Panc1 (cell line): ENCODE results near the gene CDYL.

Experiments used
- POLR2AphosphoS5 ChIP-seq: IDR thresholded peaks from 2 replicates; pipeline ENCODE4 v1.6.1; 2012; ENCODE audit warnings: mild to moderate bottlenecking, low read depth, low read length, moderate library complexity
- SIN3A ChIP-seq: IDR thresholded peaks from 2 replicates; pipeline ENCODE4 v1.6.1; 2012; ENCODE audit warnings: low read depth, mild to moderate bottlenecking, low read length, moderate library complexity, borderline replicate concordance; ENCODE audit not compliant: insufficient read depth
- TCF7L2 ChIP-seq: IDR thresholded peaks from 2 replicates; pipeline ENCODE4 v1.6.1; 2011; ENCODE audit warnings: mild to moderate bottlenecking, low read depth, low read length, inconsistent platforms
- TF ChIP-seq, protein P1 (sequence below): fragments of 450-650 bp; IDR thresholded peaks from 2 replicates; pipeline ENCODE4 v1.5.1; 2017; ENCODE audit warnings: mild to moderate bottlenecking
- TF ChIP-seq, protein P2 (sequence below), 2 experiments: IDR thresholded peaks; 2 replicates each; pipeline ENCODE4 v1.6.1; 2011 to 2012; ENCODE audit warnings: low read depth in 2 of 2, control low read depth in 1 of 2, low read length in 1 of 2, mild to moderate bottlenecking in 1 of 2, moderate library complexity in 1 of 2; ENCODE audit not compliant: insufficient read depth in 1 of 2

DNA sequence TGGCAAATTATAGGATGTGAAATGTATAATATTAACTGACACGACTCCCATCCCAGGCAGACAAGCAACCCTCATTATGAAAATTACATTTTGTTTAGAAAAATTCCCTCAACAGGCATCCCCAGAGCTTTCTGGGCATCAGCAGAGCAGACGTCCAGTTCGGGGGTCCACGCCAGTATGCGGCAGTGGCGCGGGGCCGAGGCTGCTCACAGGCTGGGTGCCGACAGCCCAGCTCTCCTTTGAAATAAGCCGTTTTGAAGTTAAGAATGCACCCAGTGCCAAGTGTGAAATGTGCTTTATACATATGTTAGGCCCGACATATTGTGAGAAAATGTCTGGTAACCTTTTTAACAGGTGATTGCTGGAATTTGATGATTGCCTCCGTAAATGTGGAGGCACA, 177.2 kb downstream of the CDYL start:
- TF ChIP-seq, protein P1, sequence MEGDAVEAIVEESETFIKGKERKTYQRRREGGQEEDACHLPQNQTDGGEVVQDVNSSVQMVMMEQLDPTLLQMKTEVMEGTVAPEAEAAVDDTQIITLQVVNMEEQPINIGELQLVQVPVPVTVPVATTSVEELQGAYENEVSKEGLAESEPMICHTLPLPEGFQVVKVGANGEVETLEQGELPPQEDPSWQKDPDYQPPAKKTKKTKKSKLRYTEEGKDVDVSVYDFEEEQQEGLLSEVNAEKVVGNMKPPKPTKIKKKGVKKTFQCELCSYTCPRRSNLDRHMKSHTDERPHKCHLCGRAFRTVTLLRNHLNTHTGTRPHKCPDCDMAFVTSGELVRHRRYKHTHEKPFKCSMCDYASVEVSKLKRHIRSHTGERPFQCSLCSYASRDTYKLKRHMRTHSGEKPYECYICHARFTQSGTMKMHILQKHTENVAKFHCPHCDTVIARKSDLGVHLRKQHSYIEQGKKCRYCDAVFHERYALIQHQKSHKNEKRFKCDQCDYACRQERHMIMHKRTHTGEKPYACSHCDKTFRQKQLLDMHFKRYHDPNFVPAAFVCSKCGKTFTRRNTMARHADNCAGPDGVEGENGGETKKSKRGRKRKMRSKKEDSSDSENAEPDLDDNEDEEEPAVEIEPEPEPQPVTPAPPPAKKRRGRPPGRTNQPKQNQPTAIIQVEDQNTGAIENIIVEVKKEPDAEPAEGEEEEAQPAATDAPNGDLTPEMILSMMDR: no peak
- TF ChIP-seq POLR2AphosphoS5: no peak
- TF ChIP-seq SIN3A: no peak
- no peak for TF ChIP-seq TCF7L2
- TF ChIP-seq, protein P2, sequence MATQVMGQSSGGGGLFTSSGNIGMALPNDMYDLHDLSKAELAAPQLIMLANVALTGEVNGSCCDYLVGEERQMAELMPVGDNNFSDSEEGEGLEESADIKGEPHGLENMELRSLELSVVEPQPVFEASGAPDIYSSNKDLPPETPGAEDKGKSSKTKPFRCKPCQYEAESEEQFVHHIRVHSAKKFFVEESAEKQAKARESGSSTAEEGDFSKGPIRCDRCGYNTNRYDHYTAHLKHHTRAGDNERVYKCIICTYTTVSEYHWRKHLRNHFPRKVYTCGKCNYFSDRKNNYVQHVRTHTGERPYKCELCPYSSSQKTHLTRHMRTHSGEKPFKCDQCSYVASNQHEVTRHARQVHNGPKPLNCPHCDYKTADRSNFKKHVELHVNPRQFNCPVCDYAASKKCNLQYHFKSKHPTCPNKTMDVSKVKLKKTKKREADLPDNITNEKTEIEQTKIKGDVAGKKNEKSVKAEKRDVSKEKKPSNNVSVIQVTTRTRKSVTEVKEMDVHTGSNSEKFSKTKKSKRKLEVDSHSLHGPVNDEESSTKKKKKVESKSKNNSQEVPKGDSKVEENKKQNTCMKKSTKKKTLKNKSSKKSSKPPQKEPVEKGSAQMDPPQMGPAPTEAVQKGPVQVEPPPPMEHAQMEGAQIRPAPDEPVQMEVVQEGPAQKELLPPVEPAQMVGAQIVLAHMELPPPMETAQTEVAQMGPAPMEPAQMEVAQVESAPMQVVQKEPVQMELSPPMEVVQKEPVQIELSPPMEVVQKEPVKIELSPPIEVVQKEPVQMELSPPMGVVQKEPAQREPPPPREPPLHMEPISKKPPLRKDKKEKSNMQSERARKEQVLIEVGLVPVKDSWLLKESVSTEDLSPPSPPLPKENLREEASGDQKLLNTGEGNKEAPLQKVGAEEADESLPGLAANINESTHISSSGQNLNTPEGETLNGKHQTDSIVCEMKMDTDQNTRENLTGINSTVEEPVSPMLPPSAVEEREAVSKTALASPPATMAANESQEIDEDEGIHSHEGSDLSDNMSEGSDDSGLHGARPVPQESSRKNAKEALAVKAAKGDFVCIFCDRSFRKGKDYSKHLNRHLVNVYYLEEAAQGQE (IDR thresholded peaks at IDR 0.05; ENCODE audit: insufficient read depth in 1 of 2, low read depth in 2 of 2, low read length in 1 of 2): no peak
